ENCODE results near the gene SPANXN3. TPM values are rescaled to one million over a fixed set of nuclear protein-coding genes. Genes with fewer than 3 reads are reported as not detected.
"Not testable (repeated sequence)": the region's sequence is repeated elsewhere in the genome, so short reads cannot be mapped to it uniquely, and the experiment has no call there.

SPANXN3 gene, protein sequence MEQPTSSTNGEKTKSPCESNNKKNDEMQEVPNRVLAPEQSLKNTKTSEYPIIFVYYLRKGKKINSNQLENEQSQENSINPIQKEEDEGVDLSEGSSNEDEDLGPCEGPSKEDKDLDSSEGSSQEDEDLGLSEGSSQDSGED
- not detected for total RNA-seq

DNA sequence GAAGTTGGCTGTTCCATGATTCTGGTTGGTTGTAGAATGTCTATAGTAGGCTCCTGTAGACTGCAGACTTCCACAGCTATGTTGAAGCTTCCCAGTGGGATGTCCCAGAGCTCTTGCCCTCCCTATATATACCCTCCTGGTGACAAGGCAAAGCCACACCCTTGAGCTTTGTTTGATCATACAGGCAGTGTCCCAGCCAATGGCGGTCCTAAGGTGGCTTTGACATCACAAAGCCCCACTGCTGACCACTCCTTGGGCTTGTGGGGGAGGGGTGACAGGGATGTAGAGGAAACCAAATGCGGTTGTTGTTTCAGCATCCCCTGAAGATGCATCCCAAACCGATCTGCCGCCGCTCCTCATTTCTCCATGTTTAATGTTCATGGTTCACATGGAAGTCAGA lies at the start of gene SPANXN3:
SPANXN3 (minus strand) TSS at position 101 of the 400 bp plus-strand sequence; CDS start at position 17, 84 bp downstream.
- no CpG with 5 or more reads among the region's 5 CpGs for WGBS, 2 donors (ENCODE audit: low coverage in 1 of 2)
- not testable (repeated sequence) for H3K27me3 ChIP-seq, H3K36me3 ChIP-seq, H3K4me1 ChIP-seq, ATAC-seq, H3K9me3 ChIP-seq, H3K27ac ChIP-seq, H3K4me3 ChIP-seq

DNA sequence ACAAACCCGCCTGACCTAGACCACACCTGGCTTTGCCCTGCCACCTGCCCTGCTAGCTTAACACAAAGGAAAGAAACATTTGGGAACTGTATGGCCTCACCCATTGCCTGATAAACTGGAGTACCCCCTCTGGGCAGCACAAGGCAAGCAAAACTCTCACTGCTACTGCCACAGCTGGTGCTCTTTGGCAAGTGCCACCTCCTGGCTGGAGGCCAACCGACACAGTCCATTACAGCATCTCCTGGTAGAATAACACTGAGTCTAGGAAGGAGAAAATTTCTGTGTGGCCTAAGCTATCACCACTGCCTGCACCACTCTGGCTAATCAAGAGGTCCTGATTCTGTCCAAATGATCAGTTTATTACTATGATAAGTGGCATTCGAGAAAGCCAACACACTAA lies 18.9 kb upstream of the SPANXN3 start:
- Histone ChIP-seq H3K4me3 (no peak overlapping the region), H3K4me1 (no peaks in the 10 kb centered on the region), H3K9me3 (no peaks in the 10 kb centered on the region), H3K27ac (no peak overlapping the region), H3K36me3 (no peaks in the 10 kb centered on the region), H3K27me3 (no peaks in the 10 kb centered on the region)
- 67% methylated on average over 1 of the region's 3 CpGs; no CpG with 5 or more reads in 1 of the 2 donors for WGBS, 2 donors (ENCODE audit: low coverage in 1 of 2)
- ATAC-seq: no peak
- TF ChIP-seq EP300 (IDR thresholded peaks at IDR 0.05) (no peak), POLR2A (IDR thresholded peaks at IDR 0.05) (no peak), POLR2AphosphoS5 (IDR thresholded peaks at IDR 0.05) (no peak)
- TF ChIP-seq, protein P1, sequence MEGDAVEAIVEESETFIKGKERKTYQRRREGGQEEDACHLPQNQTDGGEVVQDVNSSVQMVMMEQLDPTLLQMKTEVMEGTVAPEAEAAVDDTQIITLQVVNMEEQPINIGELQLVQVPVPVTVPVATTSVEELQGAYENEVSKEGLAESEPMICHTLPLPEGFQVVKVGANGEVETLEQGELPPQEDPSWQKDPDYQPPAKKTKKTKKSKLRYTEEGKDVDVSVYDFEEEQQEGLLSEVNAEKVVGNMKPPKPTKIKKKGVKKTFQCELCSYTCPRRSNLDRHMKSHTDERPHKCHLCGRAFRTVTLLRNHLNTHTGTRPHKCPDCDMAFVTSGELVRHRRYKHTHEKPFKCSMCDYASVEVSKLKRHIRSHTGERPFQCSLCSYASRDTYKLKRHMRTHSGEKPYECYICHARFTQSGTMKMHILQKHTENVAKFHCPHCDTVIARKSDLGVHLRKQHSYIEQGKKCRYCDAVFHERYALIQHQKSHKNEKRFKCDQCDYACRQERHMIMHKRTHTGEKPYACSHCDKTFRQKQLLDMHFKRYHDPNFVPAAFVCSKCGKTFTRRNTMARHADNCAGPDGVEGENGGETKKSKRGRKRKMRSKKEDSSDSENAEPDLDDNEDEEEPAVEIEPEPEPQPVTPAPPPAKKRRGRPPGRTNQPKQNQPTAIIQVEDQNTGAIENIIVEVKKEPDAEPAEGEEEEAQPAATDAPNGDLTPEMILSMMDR (IDR thresholded peaks at IDR 0.05): no peak

DNA sequence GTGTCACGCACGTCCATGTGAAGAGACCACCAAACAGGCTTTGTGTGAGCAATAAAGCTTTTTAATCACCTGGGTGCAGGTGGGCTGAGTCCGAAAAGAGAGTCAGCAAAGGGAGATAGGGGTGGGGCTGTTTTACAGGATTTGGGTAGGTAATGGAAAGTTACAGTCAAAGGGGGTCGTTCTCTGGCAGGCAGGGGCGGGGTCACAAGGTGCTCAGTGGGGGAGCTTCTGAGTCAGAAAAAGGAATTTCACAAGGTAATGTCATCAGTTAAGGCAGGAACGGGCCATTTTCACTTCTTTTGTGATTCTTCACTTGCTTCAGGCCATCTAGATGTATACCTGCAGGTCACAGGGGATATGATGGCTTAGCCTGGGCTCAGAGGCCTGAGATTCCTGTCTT lies 15.1 kb downstream of the SPANXN3 start:
- not testable (repeated sequence) for H3K9me3 ChIP-seq, H3K4me1 ChIP-seq, H3K36me3 ChIP-seq, H3K4me3 ChIP-seq, H3K27ac ChIP-seq, ATAC-seq, H3K27me3 ChIP-seq
- WGBS, 2 donors (ENCODE audit: low coverage in 1 of 2): 43 to 57% methylated on average over 1 to 3 of the region's 6 CpGs

DNA sequence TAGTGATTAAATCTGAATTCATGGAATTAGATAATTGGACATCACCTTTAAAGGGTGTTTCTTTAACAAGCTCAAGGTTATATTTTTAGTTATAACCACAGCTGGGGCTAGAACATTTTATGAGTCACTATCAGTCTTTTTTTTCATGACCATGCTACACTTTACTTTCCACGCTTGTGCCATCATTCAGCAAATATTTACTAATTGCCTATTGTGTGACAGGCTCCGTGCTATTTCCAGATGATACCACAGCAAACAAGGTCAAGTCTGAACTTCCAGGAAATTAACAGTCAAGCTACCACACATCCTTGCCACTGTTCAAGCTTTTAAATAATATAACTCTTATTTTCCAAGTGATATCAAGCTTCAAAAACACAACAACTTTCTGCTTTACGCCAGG lies 16.5 kb downstream of the SPANXN3 start:
- no peak for ATAC-seq
- TF ChIP-seq, protein P1 (IDR thresholded peaks at IDR 0.05): no peak
- TF ChIP-seq EP300 (IDR thresholded peaks at IDR 0.05): no peak
- no peak for TF ChIP-seq POLR2AphosphoS5 (IDR thresholded peaks at IDR 0.05)
- no peak for TF ChIP-seq POLR2A (IDR thresholded peaks at IDR 0.05)
- no peak overlapping the region for H3K27ac ChIP-seq
- H3K4me3 ChIP-seq: no peak overlapping the region
- H3K9me3 ChIP-seq: no peaks in the 10 kb centered on the region
- no peaks in the 10 kb centered on the region for H3K4me1 ChIP-seq
- H3K36me3 ChIP-seq: no peaks in the 10 kb centered on the region
- WGBS, 2 donors (ENCODE audit: low coverage in 1 of 2): 58 to 71% methylated on average over 3 of the region's 3 CpGs
- no peaks in the 10 kb centered on the region for H3K27me3 ChIP-seq

DNA sequence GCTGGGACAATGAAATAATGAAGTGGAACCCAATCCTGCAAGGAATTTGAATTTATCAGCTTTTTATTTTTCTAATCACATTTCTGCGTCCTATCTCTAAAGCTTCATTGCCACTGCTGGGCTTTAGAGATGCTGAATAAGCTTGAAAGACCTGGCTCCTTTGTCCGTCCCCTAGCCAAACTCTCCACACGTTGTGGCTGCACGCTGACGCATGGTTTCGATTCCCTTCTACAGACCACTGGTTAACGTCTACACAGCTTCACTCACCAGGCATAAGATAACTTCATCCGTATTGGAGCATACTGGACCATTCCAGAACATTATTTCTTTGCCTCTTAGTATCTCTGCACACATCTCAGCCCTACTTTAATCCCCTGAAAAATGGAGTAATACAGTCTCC lies 31.2 kb downstream of the SPANXN3 start:
- Histone ChIP-seq H3K4me3 (no peak overlapping the region), H3K4me1 (no peaks in the 10 kb centered on the region), H3K27ac (no peak overlapping the region), H3K36me3 (no peaks in the 10 kb centered on the region), H3K27me3 (no peaks in the 10 kb centered on the region), H3K9me3 (no peaks in the 10 kb centered on the region)
- 71 to 85% methylated on average over 4 to 8 of the region's 8 CpGs for WGBS, 2 donors (ENCODE audit: low coverage in 1 of 2)
- TF ChIP-seq POLR2AphosphoS5 (IDR thresholded peaks at IDR 0.05) (no peak), POLR2A (IDR thresholded peaks at IDR 0.05) (no peak), EP300 (IDR thresholded peaks at IDR 0.05) (no peak)
- TF ChIP-seq, protein P1 (IDR thresholded peaks at IDR 0.05): no peak
- no peak for ATAC-seq

DNA sequence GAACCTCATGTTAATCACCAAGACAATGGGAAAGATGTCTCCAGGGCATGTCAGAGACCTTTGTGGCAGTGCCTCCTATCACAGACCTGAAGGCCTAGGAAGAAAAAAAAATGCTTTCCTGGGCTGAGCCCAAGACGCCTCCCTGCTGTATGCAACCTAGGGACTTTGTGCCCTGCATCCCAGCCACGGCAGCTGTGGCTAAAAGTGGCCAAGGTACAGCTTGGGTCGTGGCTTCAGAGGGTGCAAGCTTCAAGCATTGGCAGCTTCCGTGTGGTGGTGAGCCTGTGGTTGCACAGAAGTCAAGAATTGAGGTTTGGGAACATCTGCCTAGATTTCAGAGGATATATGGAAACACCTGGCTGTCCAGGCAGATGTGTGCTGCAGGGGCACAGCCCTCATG lies 40.5 kb downstream of the SPANXN3 start:
- H3K27ac ChIP-seq: no peak overlapping the region
- H3K27me3 ChIP-seq: no peaks in the 10 kb centered on the region
- TF ChIP-seq POLR2A (IDR thresholded peaks at IDR 0.05) (no peak), EP300 (IDR thresholded peaks at IDR 0.05) (no peak), POLR2AphosphoS5 (IDR thresholded peaks at IDR 0.05) (no peak)
- TF ChIP-seq, protein P1 (IDR thresholded peaks at IDR 0.05): no peak
- no peaks in the 10 kb centered on the region for H3K4me1 ChIP-seq
- H3K4me3 ChIP-seq: no peak overlapping the region
- no peaks in the 10 kb centered on the region for H3K9me3 ChIP-seq
- no CpG with 5 or more reads among the region's 4 CpGs for WGBS, 2 donors (ENCODE audit: low coverage in 1 of 2)
- ATAC-seq: no peak
- H3K36me3 ChIP-seq: no peaks in the 10 kb centered on the region

All from gastroesophageal sphincter (tissue), 4 donors.